ENCODE results near the gene WDR1.

Gene WDR1

GRCh38 chr4:10081218-10081606 is 35.4 kb downstream of the WDR1 start:
- DNase-seq (ENCODE audit: extremely low read depth, insufficient read length) = no peak
- no peaks in the 10 kb centered on the region for H3K27me3 ChIP-seq (replicated peaks; ENCODE audit: control insufficient read depth, insufficient read depth, low read length)
- H3K4me3 ChIP-seq (replicated peaks; ENCODE audit: low read depth, low read length) = no peak overlapping the region
- peaks cover 78% of the 10 kb centered on the region for H3K36me3 ChIP-seq (ENCODE audit: control insufficient read depth, insufficient read depth, low read length)
- no peak for TF ChIP-seq CTCF (IDR thresholded peaks at IDR 0.05; ENCODE audit: insufficient read depth, low read length, poor library complexity, severe bottlenecking)

GRCh38 chr4:10080589-10081217 is 35.9 kb downstream of the WDR1 start:
- no peak for TF ChIP-seq CTCF (IDR thresholded peaks at IDR 0.05; ENCODE audit: insufficient read depth, low read length, poor library complexity, severe bottlenecking)
- DNase-seq (ENCODE audit: extremely low read depth, insufficient read length) = no peak
- Histone ChIP-seq H3K4me3 (replicated peaks; ENCODE audit: low read depth, low read length) (no peak overlapping the region), H3K27me3 (replicated peaks; ENCODE audit: control insufficient read depth, insufficient read depth, low read length) (no peaks in the 10 kb centered on the region), H3K36me3 (ENCODE audit: control insufficient read depth, insufficient read depth, low read length) (peaks cover 78% of the 10 kb centered on the region)

GRCh38 chr4:10079912-10080588 is 36.5 kb downstream of the WDR1 start:
- H3K27me3 ChIP-seq (replicated peaks; ENCODE audit: control insufficient read depth, insufficient read depth, low read length) = no peaks in the 10 kb centered on the region
- DNase-seq (ENCODE audit: extremely low read depth, insufficient read length) = no peak
- H3K36me3 ChIP-seq (ENCODE audit: control insufficient read depth, insufficient read depth, low read length) = peaks cover 77% of the 10 kb centered on the region
- TF ChIP-seq CTCF (IDR thresholded peaks at IDR 0.05; ENCODE audit: insufficient read depth, low read length, poor library complexity, severe bottlenecking) = no peak
- no peak overlapping the region for H3K4me3 ChIP-seq (replicated peaks; ENCODE audit: low read depth, low read length)

- peaks cover 77% of the 10 kb centered on the region for H3K36me3 ChIP-seq (ENCODE audit: control insufficient read depth, insufficient read depth, low read length)
- no peak overlapping the region for H3K4me3 ChIP-seq (replicated peaks; ENCODE audit: low read depth, low read length)
- no peak for DNase-seq (ENCODE audit: extremely low read depth, insufficient read length)
- TF ChIP-seq CTCF (IDR thresholded peaks at IDR 0.05; ENCODE audit: insufficient read depth, low read length, poor library complexity, severe bottlenecking) = no peak
- no peaks in the 10 kb centered on the region for H3K27me3 ChIP-seq (replicated peaks; ENCODE audit: control insufficient read depth, insufficient read depth, low read length)
Observed at GRCh38 chr4:10079256-10079655, 37.3 kb downstream of the WDR1 start.

GRCh38 chr4:10078481-10079233 is 37.9 kb downstream of the WDR1 start:
- TF ChIP-seq CTCF (IDR thresholded peaks at IDR 0.05; ENCODE audit: insufficient read depth, low read length, poor library complexity, severe bottlenecking) = no peak
- Histone ChIP-seq H3K36me3 (ENCODE audit: control insufficient read depth, insufficient read depth, low read length) (peaks cover 73% of the 10 kb centered on the region), H3K27me3 (replicated peaks; ENCODE audit: control insufficient read depth, insufficient read depth, low read length) (no peaks in the 10 kb centered on the region), H3K4me3 (replicated peaks; ENCODE audit: low read depth, low read length) (no peak overlapping the region)
- no peak for DNase-seq (ENCODE audit: extremely low read depth, insufficient read length)

All from GM06990 (cell line).